VCaP (cell line): ENCODE data around the gene AGER.

Experiments used
- H3K27ac ChIP-seq: fragments of 450-650 bp; 2 replicates; pipeline ENCODE4 v1.5.1; 2017
- TF ChIP-seq, protein P1 (sequence below): fragments of 450-650 bp; conservative IDR thresholded peaks from 2 replicates; pipeline ENCODE4 v1.5.1; 2017; ENCODE audit warnings: mild to moderate bottlenecking, moderate library complexity

The AGER gene

DNA sequence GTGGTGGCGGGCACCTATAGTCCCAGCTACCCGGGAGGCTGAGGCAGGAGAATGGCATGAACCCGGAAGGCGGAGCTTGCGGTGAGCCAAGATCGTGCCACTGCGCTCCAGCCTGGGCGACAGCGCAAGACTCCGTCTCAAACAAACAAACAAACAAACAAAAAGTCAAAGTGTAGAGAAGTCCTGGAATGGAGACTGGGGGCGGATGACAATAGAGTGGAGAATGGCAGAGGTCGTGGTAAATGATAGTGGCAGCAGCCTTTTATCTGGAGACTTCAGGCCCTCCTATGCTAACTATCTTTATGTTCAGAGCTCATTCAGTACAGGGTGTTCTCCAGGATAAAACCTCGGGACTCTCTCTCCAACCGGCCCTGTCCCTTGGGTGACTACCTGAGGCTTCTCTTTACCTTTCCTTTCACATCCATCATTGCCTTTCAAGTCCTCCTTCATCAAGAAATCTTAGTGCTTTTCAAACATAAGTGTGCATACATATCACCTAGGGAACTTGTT lies 52.6 kb downstream of the AGER start:
- TF ChIP-seq, protein P1, sequence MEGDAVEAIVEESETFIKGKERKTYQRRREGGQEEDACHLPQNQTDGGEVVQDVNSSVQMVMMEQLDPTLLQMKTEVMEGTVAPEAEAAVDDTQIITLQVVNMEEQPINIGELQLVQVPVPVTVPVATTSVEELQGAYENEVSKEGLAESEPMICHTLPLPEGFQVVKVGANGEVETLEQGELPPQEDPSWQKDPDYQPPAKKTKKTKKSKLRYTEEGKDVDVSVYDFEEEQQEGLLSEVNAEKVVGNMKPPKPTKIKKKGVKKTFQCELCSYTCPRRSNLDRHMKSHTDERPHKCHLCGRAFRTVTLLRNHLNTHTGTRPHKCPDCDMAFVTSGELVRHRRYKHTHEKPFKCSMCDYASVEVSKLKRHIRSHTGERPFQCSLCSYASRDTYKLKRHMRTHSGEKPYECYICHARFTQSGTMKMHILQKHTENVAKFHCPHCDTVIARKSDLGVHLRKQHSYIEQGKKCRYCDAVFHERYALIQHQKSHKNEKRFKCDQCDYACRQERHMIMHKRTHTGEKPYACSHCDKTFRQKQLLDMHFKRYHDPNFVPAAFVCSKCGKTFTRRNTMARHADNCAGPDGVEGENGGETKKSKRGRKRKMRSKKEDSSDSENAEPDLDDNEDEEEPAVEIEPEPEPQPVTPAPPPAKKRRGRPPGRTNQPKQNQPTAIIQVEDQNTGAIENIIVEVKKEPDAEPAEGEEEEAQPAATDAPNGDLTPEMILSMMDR, result no peak
- no peak overlapping the region for H3K27ac ChIP-seq
